ENCODE results near the gene MYO6. TPM values are rescaled to one million over a fixed set of nuclear protein-coding genes. Genes with fewer than 3 reads are reported as not detected.

MYO6 gene
- polyA plus RNA-seq, 1 of the 3 experiments (the other 2 are of a cell fraction), result 6.2 TPM

DNA sequence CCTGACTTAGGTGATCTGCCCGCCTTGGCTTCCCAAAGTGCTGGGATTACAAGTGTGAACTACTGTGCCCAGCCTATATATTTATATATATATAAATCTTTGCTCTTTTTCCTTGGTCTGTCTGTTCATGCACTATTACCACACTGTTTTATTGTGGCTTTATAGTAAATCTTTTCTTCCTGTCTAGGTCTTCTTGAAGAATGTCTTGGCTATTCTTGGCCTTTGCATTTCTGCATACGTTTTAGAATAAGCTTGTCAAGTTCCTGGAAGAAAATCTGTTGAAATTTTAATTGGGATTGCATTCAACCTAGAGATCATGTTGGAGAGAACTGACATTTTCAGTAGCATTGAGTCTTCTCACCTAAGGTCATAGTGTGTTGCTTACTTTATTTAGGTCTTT lies 37.1 kb downstream of the MYO6 start:
- Histone ChIP-seq H3K79me2 (ENCODE audit: insufficient read depth) (peaks cover 13% of the 10 kb centered on the region; the same call in 1 of the 2 replicates), H3K27ac (ENCODE audit: low read depth in 2 of 2, low read length in 1 of 2) (no peak overlapping the region), H4K20me1 (ENCODE audit: insufficient read depth) (no peaks in the 10 kb centered on the region), H3F3A (replicated peaks; ENCODE audit: insufficient read depth) (peaks cover 9% of the 10 kb centered on the region), H2AFZ (ENCODE audit: low read depth) (no peak overlapping the region), H3K9me2 (no peaks in the 10 kb centered on the region), H3K4me2 (no peak overlapping the region), H3K9me3 (no peaks in the 10 kb centered on the region), H3K9ac (no peak overlapping the region), H3K36me3 (replicated peaks in 1 of 2; ENCODE audit: control insufficient read depth in 1 of 2, insufficient read depth in 2 of 2, low read length in 1 of 2) (no peaks in the 10 kb centered on the region), H3K4me3 (ENCODE audit: low read depth in 2 of 2, low read length in 1 of 2) (no peak overlapping the region), H3K27me3 (ENCODE audit: insufficient read depth) (no peaks in the 10 kb centered on the region), H3K4me1 (ENCODE audit: control insufficient read depth in 1 of 2, insufficient read depth in 2 of 2, low read depth in 1 of 2, low read length in 1 of 2) (no peaks in the 10 kb centered on the region)
- ChIA-PET POLR2A (no interaction called here), CTCF (no interaction called here)
- TF ChIP-seq MEF2A (IDR thresholded peaks at IDR 0.05; ENCODE audit: borderline replicate concordance, low read depth) (no peak), SMC3 (IDR thresholded peaks at IDR 0.05; ENCODE audit: low read depth, low read length) (no peak), EP300 (IDR thresholded peaks at IDR 0.05; ENCODE audit: borderline replicate concordance in 1 of 2, low read depth in 1 of 2, low read length in 1 of 2) (no peak), NFIC (IDR thresholded peaks at IDR 0.05; ENCODE audit: borderline replicate concordance) (no peak), RXRA (IDR thresholded peaks at IDR 0.05; ENCODE audit: borderline replicate concordance, low read depth) (no peak), TAF1 (IDR thresholded peaks at IDR 0.05; ENCODE audit: borderline replicate concordance, low read depth, low read length) (no peak), TCF12 (IDR thresholded peaks at IDR 0.05) (no peak), ELF1 (IDR thresholded peaks at IDR 0.05) (no peak), PBX3 (IDR thresholded peaks at IDR 0.05) (no peak)
- TF ChIP-seq, protein P1, sequence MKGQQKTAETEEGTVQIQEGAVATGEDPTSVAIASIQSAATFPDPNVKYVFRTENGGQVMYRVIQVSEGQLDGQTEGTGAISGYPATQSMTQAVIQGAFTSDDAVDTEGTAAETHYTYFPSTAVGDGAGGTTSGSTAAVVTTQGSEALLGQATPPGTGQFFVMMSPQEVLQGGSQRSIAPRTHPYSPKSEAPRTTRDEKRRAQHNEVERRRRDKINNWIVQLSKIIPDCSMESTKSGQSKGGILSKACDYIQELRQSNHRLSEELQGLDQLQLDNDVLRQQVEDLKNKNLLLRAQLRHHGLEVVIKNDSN (IDR thresholded peaks at IDR 0.05; ENCODE audit: borderline replicate concordance, low read depth), result no peak
- TF ChIP-seq, protein P2, sequence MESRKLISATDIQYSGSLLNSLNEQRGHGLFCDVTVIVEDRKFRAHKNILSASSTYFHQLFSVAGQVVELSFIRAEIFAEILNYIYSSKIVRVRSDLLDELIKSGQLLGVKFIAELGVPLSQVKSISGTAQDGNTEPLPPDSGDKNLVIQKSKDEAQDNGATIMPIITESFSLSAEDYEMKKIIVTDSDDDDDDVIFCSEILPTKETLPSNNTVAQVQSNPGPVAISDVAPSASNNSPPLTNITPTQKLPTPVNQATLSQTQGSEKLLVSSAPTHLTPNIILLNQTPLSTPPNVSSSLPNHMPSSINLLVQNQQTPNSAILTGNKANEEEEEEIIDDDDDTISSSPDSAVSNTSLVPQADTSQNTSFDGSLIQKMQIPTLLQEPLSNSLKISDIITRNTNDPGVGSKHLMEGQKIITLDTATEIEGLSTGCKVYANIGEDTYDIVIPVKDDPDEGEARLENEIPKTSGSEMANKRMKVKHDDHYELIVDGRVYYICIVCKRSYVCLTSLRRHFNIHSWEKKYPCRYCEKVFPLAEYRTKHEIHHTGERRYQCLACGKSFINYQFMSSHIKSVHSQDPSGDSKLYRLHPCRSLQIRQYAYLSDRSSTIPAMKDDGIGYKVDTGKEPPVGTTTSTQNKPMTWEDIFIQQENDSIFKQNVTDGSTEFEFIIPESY (IDR thresholded peaks at IDR 0.05; ENCODE audit: borderline replicate concordance, low read depth), result no peak
- WGBS (ENCODE audit: low lambda C conversion rate), result 85% methylated on average over 2 of the region's 2 CpGs
- no peak for DNase-seq

GRCh38 chr6:75788894-75789293 lies 39.9 kb downstream of the MYO6 start:
- no peak overlapping the region for H3K9ac ChIP-seq
- no peaks in the 10 kb centered on the region for H3K27me3 ChIP-seq (ENCODE audit: insufficient read depth)
- H3K36me3 ChIP-seq (replicated peaks in 1 of 2; ENCODE audit: control insufficient read depth in 1 of 2, insufficient read depth in 2 of 2, low read length in 1 of 2), result no peaks in the 10 kb centered on the region
- no peaks in the 10 kb centered on the region for H3K9me2 ChIP-seq
- no peaks in the 10 kb centered on the region for H3F3A ChIP-seq (replicated peaks; ENCODE audit: insufficient read depth)
- POLR2A ChIA-PET, result no interaction called here
- H3K27ac ChIP-seq (ENCODE audit: low read depth in 2 of 2, low read length in 1 of 2), result no peak overlapping the region
- CTCF ChIA-PET, result no interaction called here
- no peaks in the 10 kb centered on the region for H3K9me3 ChIP-seq
- H3K4me3 ChIP-seq (ENCODE audit: low read depth in 2 of 2, low read length in 1 of 2), result no peak overlapping the region
- no peak overlapping the region for H3K4me2 ChIP-seq
- no peak overlapping the region for H2AFZ ChIP-seq (ENCODE audit: low read depth)
- no peaks in the 10 kb centered on the region for H4K20me1 ChIP-seq (ENCODE audit: insufficient read depth)
- WGBS (ENCODE audit: low lambda C conversion rate), result 89% methylated on average over 1 of the region's 1 CpG
- H3K4me1 ChIP-seq (ENCODE audit: control insufficient read depth in 1 of 2, insufficient read depth in 2 of 2, low read depth in 1 of 2, low read length in 1 of 2), result peaks cover 0 to 5% of the 10 kb centered on the region in 2 experiments; a peak in 1 of 4 replicates
- 0 out of 2 replicates have a peak, but pooled peaks cover 3% of the 10 kb centered on the region for H3K79me2 ChIP-seq (ENCODE audit: insufficient read depth)
- no peak for DNase-seq
- TF ChIP-seq, protein P2 (IDR thresholded peaks at IDR 0.05; ENCODE audit: borderline replicate concordance, low read depth), result no peak
- no peak for TF ChIP-seq EP300 (IDR thresholded peaks at IDR 0.05; ENCODE audit: borderline replicate concordance in 1 of 2, low read depth in 1 of 2, low read length in 1 of 2)
- TF ChIP-seq RXRA (IDR thresholded peaks at IDR 0.05; ENCODE audit: borderline replicate concordance, low read depth), result no peak
- TF ChIP-seq SMC3 (IDR thresholded peaks at IDR 0.05; ENCODE audit: low read depth, low read length), result no peak
- TF ChIP-seq CHD2 (IDR thresholded peaks at IDR 0.05; ENCODE audit: low read length, partially characterized antibody), result no peak
- no peak for TF ChIP-seq USF2 (IDR thresholded peaks at IDR 0.05; ENCODE audit: borderline replicate concordance, low read depth, low read length)
- TF ChIP-seq CTCF (IDR thresholded peaks at IDR 0.05), result no peak
